ENCODE results near the gene CCNQ. TPM values are rescaled to one million over a fixed set of nuclear protein-coding genes. Genes with fewer than 3 reads are reported as not detected.

CCNQ gene
- polyA plus RNA-seq, 1 donor (not counting 4 experiments of a cell fraction or from before 2014, with no cell fraction given) = 31.1 TPM

DNA sequence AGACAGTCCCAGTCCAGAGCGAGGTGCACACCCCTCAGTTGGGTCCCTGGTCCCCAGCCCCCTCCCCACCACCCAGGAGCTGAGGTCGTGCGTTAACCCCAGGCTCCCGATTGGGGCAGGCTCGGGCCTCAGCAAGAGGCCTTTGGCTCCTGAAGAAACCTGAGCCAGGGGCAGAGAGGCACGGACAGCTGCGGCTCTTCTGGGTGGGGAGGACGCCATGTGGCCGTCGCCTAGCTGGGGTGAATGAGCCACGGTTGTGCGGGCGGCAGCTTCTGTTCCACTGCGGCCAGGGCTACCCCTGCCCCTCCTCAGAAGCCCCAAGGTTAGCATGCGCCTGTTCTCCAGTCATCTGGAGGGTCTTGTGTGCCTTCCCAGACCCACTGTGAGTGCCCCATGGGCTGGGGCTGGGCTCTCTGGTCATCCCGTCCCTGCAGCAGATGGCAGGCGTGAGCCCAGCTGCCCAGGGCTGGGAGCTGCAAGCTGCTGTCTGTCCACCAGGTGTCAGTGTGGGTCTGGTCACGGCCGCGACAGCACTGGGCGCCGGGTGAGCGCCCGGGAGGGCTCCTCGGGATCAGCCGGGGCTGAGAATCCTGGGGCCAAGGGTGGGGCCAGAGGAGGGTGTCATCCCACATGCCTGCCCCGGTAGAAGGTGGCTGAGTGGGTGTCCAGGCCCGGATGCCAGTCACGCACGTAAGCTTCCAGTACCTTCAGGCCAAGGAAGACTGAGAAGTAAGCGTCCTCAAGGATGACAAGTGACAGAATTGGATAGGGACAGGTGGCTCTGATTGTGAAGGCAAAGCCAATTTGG is 59.6 kb downstream of the CCNQ start:
- Histone ChIP-seq H3K9me1 (ENCODE audit: control insufficient read depth, extremely low read depth, insufficient read depth, low read length) (no peaks in the 10 kb centered on the region), H3K27me3 (ENCODE audit: control insufficient read depth, extremely low read depth, insufficient read depth, low read length) (peaks cover 5% of the 10 kb centered on the region), H2AFZ (ENCODE audit: control insufficient read depth, low read length) (no peak overlapping the region), H3K27ac (ENCODE audit: control insufficient read depth, insufficient read depth, low read length) (no peak overlapping the region), H3K4me3 (ENCODE audit: control insufficient read depth in 2 of 3, extremely low read depth in 1 of 3, insufficient read depth in 2 of 3, low read depth in 1 of 3, low read length in 3 of 3) (no peak overlapping the region), H3K79me2 (ENCODE audit: control insufficient read depth, insufficient read depth, low read length) (no peaks in the 10 kb centered on the region), H4K20me1 (ENCODE audit: control insufficient read depth, extremely low read depth, insufficient read depth, low read length) (no peaks in the 10 kb centered on the region), H3K36me3 (ENCODE audit: control insufficient read depth in 2 of 2, extremely low read depth in 1 of 2, insufficient read depth in 2 of 2, low read length in 2 of 2) (no peaks in the 10 kb centered on the region), H3K9ac (ENCODE audit: control insufficient read depth, extremely low read depth, insufficient read depth, low read length) (no peak overlapping the region), H3K4me2 (ENCODE audit: control insufficient read depth, extremely low read depth, insufficient read depth, low read depth, low read length) (no peak overlapping the region), H3K4me1 (ENCODE audit: control insufficient read depth, extremely low read depth, insufficient read depth, low read length) (no peaks in the 10 kb centered on the region), H3K9me3 (ENCODE audit: control insufficient read depth, low read depth, low read length) (no peaks in the 10 kb centered on the region)
- no peak for FAIRE-seq
- DNase-seq (ENCODE audit: low read depth, low spot score) = peak; percentile 9
- no peak for TF ChIP-seq EZH2 (IDR thresholded peaks at IDR 0.05; ENCODE audit: low read length)
- TF ChIP-seq, protein P1, sequence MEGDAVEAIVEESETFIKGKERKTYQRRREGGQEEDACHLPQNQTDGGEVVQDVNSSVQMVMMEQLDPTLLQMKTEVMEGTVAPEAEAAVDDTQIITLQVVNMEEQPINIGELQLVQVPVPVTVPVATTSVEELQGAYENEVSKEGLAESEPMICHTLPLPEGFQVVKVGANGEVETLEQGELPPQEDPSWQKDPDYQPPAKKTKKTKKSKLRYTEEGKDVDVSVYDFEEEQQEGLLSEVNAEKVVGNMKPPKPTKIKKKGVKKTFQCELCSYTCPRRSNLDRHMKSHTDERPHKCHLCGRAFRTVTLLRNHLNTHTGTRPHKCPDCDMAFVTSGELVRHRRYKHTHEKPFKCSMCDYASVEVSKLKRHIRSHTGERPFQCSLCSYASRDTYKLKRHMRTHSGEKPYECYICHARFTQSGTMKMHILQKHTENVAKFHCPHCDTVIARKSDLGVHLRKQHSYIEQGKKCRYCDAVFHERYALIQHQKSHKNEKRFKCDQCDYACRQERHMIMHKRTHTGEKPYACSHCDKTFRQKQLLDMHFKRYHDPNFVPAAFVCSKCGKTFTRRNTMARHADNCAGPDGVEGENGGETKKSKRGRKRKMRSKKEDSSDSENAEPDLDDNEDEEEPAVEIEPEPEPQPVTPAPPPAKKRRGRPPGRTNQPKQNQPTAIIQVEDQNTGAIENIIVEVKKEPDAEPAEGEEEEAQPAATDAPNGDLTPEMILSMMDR (optimal IDR thresholded peaks at IDR 0.05 in 1 of 3, IDR thresholded peaks at IDR 0.05 in 1 of 3, conservative IDR thresholded peaks at IDR 0.05 in 1 of 3; ENCODE audit: extremely low read depth in 1 of 3, insufficient read depth in 2 of 3, low read length in 3 of 3) = peak in 2 of 3 experiments; percentile 81 to 90
- dilution Hi-C loops (cut with MboI; ENCODE audit: extremely low pct_ligation_motif_present, low sequenced_read_pairs) = no loop called here

DNA sequence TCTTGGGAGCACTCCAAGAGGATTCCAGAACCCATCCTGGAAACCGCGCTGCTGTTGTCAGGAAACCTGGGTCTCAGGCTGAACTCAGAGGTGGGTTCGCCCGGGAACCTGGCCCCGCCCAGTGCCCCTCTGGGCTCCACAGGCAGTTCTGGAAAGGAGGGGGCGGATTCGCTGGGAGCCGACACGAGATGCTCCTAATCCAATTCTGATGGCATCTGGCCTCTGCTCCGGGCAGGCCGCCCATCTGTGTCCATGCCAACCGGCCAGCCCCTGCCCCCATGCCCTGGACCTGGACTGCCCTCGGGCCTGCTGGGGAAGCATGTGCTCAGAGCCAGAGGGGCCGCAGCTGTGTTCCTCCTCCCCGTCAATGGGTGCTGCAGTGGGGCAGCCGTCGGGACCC is 60.5 kb downstream of the CCNQ start:
- dilution Hi-C loops (cut with MboI; ENCODE audit: extremely low pct_ligation_motif_present, low sequenced_read_pairs) = no loop called here
- Histone ChIP-seq H3K27me3 (ENCODE audit: control insufficient read depth, extremely low read depth, insufficient read depth, low read length) (peaks cover 5% of the 10 kb centered on the region), H4K20me1 (ENCODE audit: control insufficient read depth, extremely low read depth, insufficient read depth, low read length) (no peaks in the 10 kb centered on the region), H3K9me3 (ENCODE audit: control insufficient read depth, low read depth, low read length) (peaks cover 3% of the 10 kb centered on the region), H3K9ac (ENCODE audit: control insufficient read depth, extremely low read depth, insufficient read depth, low read length) (no peak overlapping the region), H3K9me1 (ENCODE audit: control insufficient read depth, extremely low read depth, insufficient read depth, low read length) (no peaks in the 10 kb centered on the region), H3K4me2 (ENCODE audit: control insufficient read depth, extremely low read depth, insufficient read depth, low read depth, low read length) (no peak overlapping the region), H3K4me1 (ENCODE audit: control insufficient read depth, extremely low read depth, insufficient read depth, low read length) (no peaks in the 10 kb centered on the region), H3K36me3 (ENCODE audit: control insufficient read depth in 2 of 2, extremely low read depth in 1 of 2, insufficient read depth in 2 of 2, low read length in 2 of 2) (no peaks in the 10 kb centered on the region), H2AFZ (ENCODE audit: control insufficient read depth, low read length) (no peak overlapping the region), H3K79me2 (ENCODE audit: control insufficient read depth, insufficient read depth, low read length) (no peaks in the 10 kb centered on the region), H3K4me3 (ENCODE audit: control insufficient read depth in 2 of 3, extremely low read depth in 1 of 3, insufficient read depth in 2 of 3, low read depth in 1 of 3, low read length in 3 of 3) (no peak overlapping the region), H3K27ac (ENCODE audit: control insufficient read depth, insufficient read depth, low read length) (no peak overlapping the region)
- FAIRE-seq (no peak), DNase-seq (ENCODE audit: low read depth, low spot score) (no peak)
- TF ChIP-seq, protein P1 (optimal IDR thresholded peaks at IDR 0.05 in 1 of 3, IDR thresholded peaks at IDR 0.05 in 1 of 3, conservative IDR thresholded peaks at IDR 0.05 in 1 of 3; ENCODE audit: extremely low read depth in 1 of 3, insufficient read depth in 2 of 3, low read length in 3 of 3) = no peak
- no peak for TF ChIP-seq EZH2 (IDR thresholded peaks at IDR 0.05; ENCODE audit: low read length)

Other genes starting within 250 kb of the CCNQ start
- not detected in 3 replicates for gene PNMA6E, start 197.8 kb downstream of the CCNQ start, polyA plus RNA-seq
- gene ZFP92, start 187.7 kb downstream of the CCNQ start, polyA plus RNA-seq = 0.44 to 1.1 TPM (median 0.64 TPM) in 3 replicates
- gene TREX2, start 153.1 kb downstream of the CCNQ start, polyA plus RNA-seq = 0.28 to 0.49 TPM (median 0.31 TPM) in 3 replicates
- 9.2 to 23.1 TPM (median 13.8 TPM) in 3 replicates for gene HAUS7, start 128.6 kb downstream of the CCNQ start, polyA plus RNA-seq
- gene BGN, start 104.2 kb downstream of the CCNQ start, polyA plus RNA-seq = 0.03 to 0.12 TPM (median 0.07 TPM) in 3 replicates
- gene ATP2B3, start 81.5 kb downstream of the CCNQ start, polyA plus RNA-seq = not detected in 3 replicates
- gene DUSP9, start 48.1 kb upstream of the CCNQ start, polyA plus RNA-seq = 0.47 to 0.57 TPM (median 0.50 TPM) in 3 replicates
- gene PNCK, start 74.7 kb upstream of the CCNQ start, polyA plus RNA-seq = 0.05 to 0.37 TPM (median 0.24 TPM) in 3 replicates
- gene SLC6A8, start 88.8 kb upstream of the CCNQ start, polyA plus RNA-seq = 33.6 to 56.7 TPM (median 56.1 TPM) in 3 replicates
- 260 to 267 TPM (median 262 TPM) in 3 replicates for gene BCAP31, start 125.2 kb upstream of the CCNQ start, polyA plus RNA-seq
- gene ABCD1, start 125.7 kb upstream of the CCNQ start, polyA plus RNA-seq = 0.81 to 2.0 TPM (median 0.86 TPM) in 3 replicates
- gene PLXNB3, start 165.1 kb upstream of the CCNQ start, polyA plus RNA-seq = 7.2 to 14.4 TPM (median 8.6 TPM) in 3 replicates
- gene SRPK3, start 181.9 kb upstream of the CCNQ start, polyA plus RNA-seq = 0.08 to 0.21 TPM (median 0.10 TPM) in 3 replicates
- 44.7 to 73.5 TPM (median 45.8 TPM) in 3 replicates for gene IDH3G, start 195.2 kb upstream of the CCNQ start, polyA plus RNA-seq
- gene SSR4, start 195.5 kb upstream of the CCNQ start, polyA plus RNA-seq = 187 to 320 TPM (median 209 TPM) in 3 replicates
- 0.05 to 0.35 TPM (median 0.05 TPM) in 3 replicates for gene PDZD4, start 231.4 kb upstream of the CCNQ start, polyA plus RNA-seq